ENCODE measurements around the gene CNKSR3. TPM values are rescaled to one million over a fixed set of nuclear protein-coding genes. Genes with fewer than 3 reads are reported as not detected.

The CNKSR3 gene
- total and polyA plus RNA-seq, 2 experiments from 2014 or later: 22.4 to 23.9 TPM

GRCh38 chr6:154399097-154399496, 111.4 kb downstream of the CNKSR3 start:
- H3K9me3 ChIP-seq (ENCODE audit: low read depth): no peaks in the 10 kb centered on the region
- DNase-seq (ENCODE audit: low spot score): no peak
- WGBS (ENCODE audit: low lambda C conversion rate, missing lambda C conversion rate): 74% methylated on average over 5 of the region's 5 CpGs
- H3K79me2 ChIP-seq: no peaks in the 10 kb centered on the region
- TF ChIP-seq EZH2phosphoT487 (IDR thresholded peaks at IDR 0.05; ENCODE audit: low read depth, severe bottlenecking, unreplicated experiment) (no peak), EZH2 (IDR thresholded peaks at IDR 0.05; ENCODE audit: borderline replicate concordance) (no peak), CTCF (IDR thresholded peaks at IDR 0.05; ENCODE audit: poor library complexity) (no peak)
- H4K20me1 ChIP-seq (ENCODE audit: insufficient read depth, poor library complexity, severe bottlenecking): no peaks in the 10 kb centered on the region
- no peaks in the 10 kb centered on the region for H3K36me3 ChIP-seq (replicated peaks; ENCODE audit: insufficient read depth, low read depth)
- H3K4me2 ChIP-seq: no peak overlapping the region
- no peak overlapping the region for H3K4me3 ChIP-seq
- no peak overlapping the region for H2AFZ ChIP-seq
- H3K9me2 ChIP-seq (replicated peaks; ENCODE audit: insufficient read depth): no peaks in the 10 kb centered on the region
- H3K4me1 ChIP-seq (ENCODE audit: insufficient read depth): no peaks in the 10 kb centered on the region
- no peaks in the 10 kb centered on the region for H3K27me3 ChIP-seq
- no peak overlapping the region for H3K27ac ChIP-seq

- Histone ChIP-seq H3K9me3 (ENCODE audit: low read depth) (no peaks in the 10 kb centered on the region), H3K27me3 (no peaks in the 10 kb centered on the region), H3K4me3 (no peak overlapping the region), H2AFZ (no peak overlapping the region), H3K79me2 (no peaks in the 10 kb centered on the region), H3K36me3 (replicated peaks; ENCODE audit: insufficient read depth, low read depth) (no peaks in the 10 kb centered on the region), H3K4me2 (no peak overlapping the region), H3K27ac (no peak overlapping the region), H4K20me1 (ENCODE audit: insufficient read depth, poor library complexity, severe bottlenecking) (no peaks in the 10 kb centered on the region), H3K4me1 (ENCODE audit: insufficient read depth) (no peaks in the 10 kb centered on the region), H3K9me2 (replicated peaks; ENCODE audit: insufficient read depth) (no peaks in the 10 kb centered on the region)
- 97% methylated on average over 9 of the region's 9 CpGs for WGBS (ENCODE audit: low lambda C conversion rate, missing lambda C conversion rate)
- no peak for TF ChIP-seq CTCF (IDR thresholded peaks at IDR 0.05; ENCODE audit: poor library complexity)
- no peak for TF ChIP-seq EZH2 (IDR thresholded peaks at IDR 0.05; ENCODE audit: borderline replicate concordance)
- TF ChIP-seq EZH2phosphoT487 (IDR thresholded peaks at IDR 0.05; ENCODE audit: low read depth, severe bottlenecking, unreplicated experiment): no peak
- DNase-seq (ENCODE audit: low spot score): no peak
Measured at GRCh38 chr6:154397491-154398195, 112.8 kb downstream of the CNKSR3 start.

- 88% methylated on average over 6 of the region's 6 CpGs for WGBS (ENCODE audit: low lambda C conversion rate, missing lambda C conversion rate)
- Histone ChIP-seq H2AFZ (no peak overlapping the region), H3K9me3 (ENCODE audit: low read depth) (no peaks in the 10 kb centered on the region), H3K27ac (no peak overlapping the region), H3K9me2 (replicated peaks; ENCODE audit: insufficient read depth) (no peaks in the 10 kb centered on the region), H3K27me3 (no peaks in the 10 kb centered on the region), H4K20me1 (ENCODE audit: insufficient read depth, poor library complexity, severe bottlenecking) (no peaks in the 10 kb centered on the region), H3K4me2 (no peak overlapping the region), H3K36me3 (replicated peaks; ENCODE audit: insufficient read depth, low read depth) (no peaks in the 10 kb centered on the region), H3K4me1 (ENCODE audit: insufficient read depth) (no peaks in the 10 kb centered on the region), H3K4me3 (no peak overlapping the region), H3K79me2 (no peaks in the 10 kb centered on the region)
- TF ChIP-seq EZH2phosphoT487 (IDR thresholded peaks at IDR 0.05; ENCODE audit: low read depth, severe bottlenecking, unreplicated experiment) (no peak), CTCF (IDR thresholded peaks at IDR 0.05; ENCODE audit: poor library complexity) (no peak), EZH2 (IDR thresholded peaks at IDR 0.05; ENCODE audit: borderline replicate concordance) (no peak)
- DNase-seq (ENCODE audit: low spot score): no peak
Measured at GRCh38 chr6:154395878-154396277, 114.6 kb downstream of the CNKSR3 start.

Data from hepatocyte (in vitro differentiated cells).